GM18502 (cell line): ENCODE results near the gene TP63.
A peak's percentile ranks its signal among the peaks of the same experiment; 100 is the strongest.
"Not testable (repeated sequence)": the region's sequence is repeated elsewhere in the genome, so short reads cannot be mapped to it uniquely, and the experiment has no call there.

Experiments used
- ATAC-seq: cut with Tn5 transposase; IDR thresholded peaks from one replicate; pipeline ENCODE4 v1.9.1; 2021; ENCODE audit warnings: mild to moderate bottlenecking; ENCODE audit not compliant: unreplicated experiment, poor library complexity

The TP63 gene

GRCh38 chr3:189625071-189625470 lies 6.1 kb upstream of the TP63 start:
- ATAC-seq = no peak

DNA sequence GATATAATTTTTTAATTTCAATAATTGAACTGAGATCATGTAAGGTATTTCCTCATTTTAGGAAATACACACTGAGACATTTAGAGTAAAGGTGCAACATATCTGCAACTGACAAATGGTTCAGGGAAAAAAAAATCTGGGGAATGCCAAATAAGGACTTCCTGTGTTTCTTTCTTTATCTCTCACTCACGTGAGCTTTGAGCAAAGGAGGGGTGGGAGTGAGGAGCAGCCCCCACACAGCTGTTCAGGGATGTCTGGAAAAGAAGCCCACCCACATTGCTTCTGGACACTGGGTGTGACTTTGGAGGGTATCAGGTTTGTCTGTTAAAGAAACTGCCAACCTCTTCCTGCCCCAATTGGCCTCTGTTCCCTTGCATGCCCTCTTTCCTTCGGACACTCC lies 5.6 kb upstream of the TP63 start:
- ATAC-seq = no peak

GRCh38 chr3:189626286-189626685 lies 4.9 kb upstream of the TP63 start:
- no peak for ATAC-seq

DNA sequence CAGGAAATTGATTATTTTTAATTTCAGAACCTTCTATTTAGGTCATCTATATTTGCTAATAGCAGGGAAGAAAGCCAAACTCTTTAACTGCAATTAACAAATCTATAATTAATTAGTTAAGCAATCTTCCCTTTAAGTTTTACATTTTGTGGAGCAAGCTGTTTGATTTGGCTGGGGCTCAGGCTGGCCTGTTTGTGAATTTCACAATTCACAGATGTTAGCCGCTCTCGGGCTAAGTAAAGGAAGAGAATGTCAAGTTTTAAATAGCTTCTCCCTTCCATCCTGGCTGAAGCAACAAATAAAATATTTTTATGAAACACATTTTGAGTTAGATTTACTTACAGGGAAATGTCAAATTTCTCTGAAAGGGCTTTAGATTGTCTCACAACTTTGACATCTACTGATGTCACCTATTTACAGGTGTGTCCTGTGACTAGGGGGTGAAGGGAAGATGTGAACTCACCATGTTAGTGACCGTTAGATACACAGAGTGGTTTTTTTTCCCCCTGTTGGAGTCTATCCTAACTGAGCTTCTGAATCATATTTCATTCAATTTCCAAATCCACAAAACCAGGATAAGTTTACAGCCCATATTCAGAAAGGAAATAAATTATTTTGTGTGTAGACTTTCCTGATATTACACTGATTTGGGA lies 1.3 kb upstream of the TP63 start:
- ATAC-seq = no peak

DNA sequence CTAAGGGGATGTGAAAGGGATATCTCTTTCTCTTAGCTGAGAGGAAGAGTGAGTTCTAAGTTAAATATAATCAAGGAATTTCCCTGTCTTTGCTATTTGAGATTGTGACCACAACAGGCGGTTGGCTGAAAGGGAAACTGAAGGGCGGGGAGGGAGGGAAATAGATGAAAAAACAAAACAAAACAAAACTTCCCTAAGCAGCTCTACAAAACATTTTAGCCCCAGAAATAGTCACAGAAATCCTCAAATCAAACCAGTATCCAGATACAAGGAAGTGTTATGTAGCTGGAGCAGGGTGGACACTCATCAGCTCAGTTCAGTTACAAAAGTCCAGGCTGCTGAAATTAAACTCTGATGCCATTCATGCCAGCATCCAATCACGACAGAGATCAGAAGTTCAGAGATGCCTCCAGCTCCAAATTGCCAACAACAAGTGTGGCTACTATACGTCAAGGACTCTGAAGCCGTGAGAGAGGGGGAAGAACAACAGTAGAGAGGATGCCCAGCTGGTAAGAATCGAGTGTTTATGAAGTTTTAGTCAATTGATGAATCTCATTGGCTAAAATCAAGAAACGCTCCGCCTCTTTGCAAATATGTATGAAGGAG lies 319 bp upstream of the TP63 start:
- ATAC-seq = peak; percentile 61

DNA sequence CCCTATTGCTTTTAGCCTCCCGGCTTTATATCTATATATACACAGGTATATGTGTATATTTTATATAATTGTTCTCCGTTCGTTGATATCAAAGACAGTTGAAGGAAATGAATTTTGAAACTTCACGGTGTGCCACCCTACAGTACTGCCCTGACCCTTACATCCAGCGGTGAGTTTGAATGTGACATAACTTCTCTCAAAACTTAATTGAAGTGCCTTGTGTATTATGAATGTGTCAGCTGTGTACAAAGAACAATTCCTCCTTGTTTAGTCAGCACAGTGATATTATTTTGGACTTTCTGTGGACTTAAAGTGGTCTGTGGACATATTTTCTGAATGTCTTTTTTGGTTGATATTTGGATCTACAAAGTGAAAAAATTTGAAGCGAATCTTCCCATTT lies 220 bp downstream of the TP63 start:
- no peak for ATAC-seq

- ATAC-seq = peak; percentile 72
Observed at GRCh38 chr3:189632242-189632641, 1.1 kb downstream of the TP63 start.

GRCh38 chr3:189635339-189635738 lies 4.2 kb downstream of the TP63 start:
- ATAC-seq = no peak

DNA sequence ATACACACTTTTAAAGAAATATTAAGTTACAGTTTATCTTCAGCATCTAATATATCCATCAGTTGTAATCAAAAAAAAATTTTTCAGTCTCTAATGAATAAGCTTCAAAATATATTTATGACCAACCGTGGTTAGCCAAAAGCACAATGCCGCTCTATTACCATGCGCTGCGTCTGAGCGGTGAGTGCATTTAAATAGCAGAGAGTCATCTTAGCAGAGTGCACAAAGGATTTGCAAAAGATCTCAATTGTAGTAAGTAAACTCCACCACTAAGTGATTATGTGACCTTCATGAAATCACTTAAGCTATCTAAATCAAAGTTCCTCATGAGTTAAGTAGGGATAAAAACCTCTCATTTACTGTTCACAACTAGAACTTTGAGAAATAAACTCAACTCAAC lies 4.9 kb downstream of the TP63 start:
- no peak for ATAC-seq

DNA sequence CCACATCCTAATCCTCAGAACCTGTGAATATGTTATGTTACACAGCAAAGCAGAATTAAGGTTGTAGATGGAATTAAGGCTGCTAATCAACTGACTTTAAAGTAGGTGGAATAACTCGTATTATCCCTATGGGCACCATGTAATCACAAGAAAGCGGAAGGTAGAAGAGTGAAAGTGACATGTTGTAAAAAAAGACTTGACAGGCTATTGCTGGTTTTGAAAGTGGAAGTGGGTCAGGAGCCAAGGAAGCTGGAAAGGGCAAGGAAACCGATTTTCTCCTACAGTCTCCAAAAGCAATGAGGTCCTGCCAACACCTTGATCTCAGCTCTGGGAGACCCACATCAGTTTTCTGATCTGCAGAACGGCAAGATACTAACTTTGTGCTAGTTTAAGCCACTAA lies 6.6 kb downstream of the TP63 start:
- ATAC-seq = no peak

DNA sequence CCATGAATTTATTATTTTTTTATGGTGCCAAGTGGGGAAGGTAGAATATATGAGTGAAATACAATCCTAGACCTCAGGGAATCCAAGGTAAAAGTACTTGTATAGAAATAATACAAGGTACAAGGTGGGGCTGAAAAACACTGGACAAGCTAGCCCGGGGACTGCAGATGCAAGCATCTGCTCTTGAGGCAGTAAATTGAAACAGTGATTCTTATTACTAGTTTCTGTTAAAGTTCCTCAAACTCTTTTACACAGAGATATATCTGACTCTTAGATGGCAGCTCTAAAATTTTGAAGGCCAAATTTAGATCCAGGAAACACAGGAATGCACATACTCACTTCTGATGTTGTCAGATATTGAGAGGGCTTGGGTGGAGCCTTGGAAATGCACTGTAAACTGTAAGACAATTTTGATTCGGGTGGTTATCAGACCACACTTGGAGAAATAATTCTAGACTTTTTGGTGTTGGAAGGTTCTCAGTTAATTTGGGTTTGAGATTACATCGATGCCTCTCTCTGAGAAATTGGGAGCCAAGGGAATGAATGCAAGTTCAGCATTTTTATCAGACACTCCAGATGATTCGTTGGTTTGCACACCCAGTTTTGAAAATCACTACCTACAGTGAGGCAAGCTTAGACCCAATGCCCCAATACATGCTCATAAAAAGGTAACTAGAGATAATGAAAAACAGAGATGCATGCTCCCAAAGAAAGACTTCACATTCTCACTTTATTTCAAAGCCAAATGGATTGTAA lies 7.3 kb downstream of the TP63 start:
- ATAC-seq = no peak

GRCh38 chr3:189641776-189642175 lies 10.6 kb downstream of the TP63 start:
- ATAC-seq = no peak

GRCh38 chr3:189646853-189647542 lies 15.8 kb downstream of the TP63 start:
- no peak for ATAC-seq

GRCh38 chr3:189652042-189652441 lies 20.9 kb downstream of the TP63 start:
- no peak for ATAC-seq

- peak; percentile 78 for ATAC-seq
Observed at GRCh38 chr3:189655617-189656016, 24.4 kb downstream of the TP63 start.

DNA sequence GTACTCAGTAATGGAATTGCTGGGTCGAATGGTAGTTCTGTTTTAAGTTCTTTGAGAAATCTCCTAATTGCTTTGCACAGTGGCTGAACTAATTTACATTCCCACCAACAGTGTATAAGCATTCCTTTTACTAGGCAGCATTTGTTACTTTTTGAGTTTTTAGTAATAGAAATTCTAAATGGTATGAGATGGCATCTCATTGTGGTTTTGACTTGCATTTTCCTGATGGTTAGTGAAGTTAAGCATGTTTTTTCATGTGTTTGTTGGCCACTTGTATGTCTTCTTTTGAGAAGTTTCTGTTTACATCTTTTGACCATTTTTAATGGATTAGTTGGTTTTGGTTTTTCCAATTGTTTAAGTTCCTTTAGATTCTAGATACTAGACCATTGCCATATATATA lies 28.4 kb downstream of the TP63 start:
- no peak for ATAC-seq

GRCh38 chr3:189664311-189664710 lies 33.1 kb downstream of the TP63 start:
- ATAC-seq = no peak

DNA sequence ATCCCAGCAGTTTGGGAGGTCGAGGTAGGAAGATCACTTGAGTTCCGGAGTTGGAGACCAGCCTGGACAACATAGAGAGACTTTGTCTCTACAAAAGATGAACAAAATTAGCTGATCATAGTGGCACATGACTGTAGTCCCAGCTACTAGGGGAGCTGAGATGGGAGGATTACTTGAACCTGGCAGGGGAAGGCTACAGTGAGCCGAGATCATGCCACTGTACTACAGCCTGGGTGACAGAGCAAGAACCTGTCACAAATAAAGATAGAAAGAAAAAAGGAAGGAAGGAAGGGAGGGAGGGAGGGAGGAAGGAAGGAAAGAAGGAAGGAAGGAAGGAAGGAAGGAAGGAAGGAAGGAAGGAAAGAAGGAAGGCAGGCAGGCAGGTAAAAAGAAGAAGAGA lies 41.2 kb downstream of the TP63 start:
- ATAC-seq = not testable (repeated sequence)

GRCh38 chr3:189673535-189673934 lies 42.3 kb downstream of the TP63 start:
- ATAC-seq = peak; percentile 73

- no peak for ATAC-seq
Observed at GRCh38 chr3:189674249-189674913, 43.2 kb downstream of the TP63 start.

DNA sequence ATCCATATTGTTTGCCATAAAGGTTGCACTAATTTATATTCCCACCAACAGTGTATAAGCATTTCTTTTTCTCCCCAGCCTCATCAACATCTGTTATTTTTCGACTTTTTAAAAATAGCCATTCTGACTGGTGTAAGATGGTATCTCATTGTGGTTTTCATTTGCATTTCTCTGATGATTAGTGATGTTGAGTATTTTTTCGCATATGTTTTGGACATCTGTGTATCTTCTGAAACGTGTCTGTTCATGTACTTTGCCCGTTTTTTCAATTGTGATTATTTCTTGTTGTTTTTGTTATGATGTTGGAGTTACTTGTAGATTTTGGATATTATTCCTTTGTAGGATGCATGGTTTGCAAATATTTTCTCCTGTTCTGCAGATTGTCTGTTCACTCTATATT lies 46.5 kb downstream of the TP63 start:
- ATAC-seq = peak; percentile 77
